Measurements from ENCODE around the gene YWHAH.
A peak's percentile ranks its signal among the peaks of the same experiment; 100 is the strongest.
"Not testable (repeated sequence)": the region's sequence is repeated elsewhere in the genome, so short reads cannot be mapped to it uniquely, and the experiment has no call there.

The YWHAH gene

DNA sequence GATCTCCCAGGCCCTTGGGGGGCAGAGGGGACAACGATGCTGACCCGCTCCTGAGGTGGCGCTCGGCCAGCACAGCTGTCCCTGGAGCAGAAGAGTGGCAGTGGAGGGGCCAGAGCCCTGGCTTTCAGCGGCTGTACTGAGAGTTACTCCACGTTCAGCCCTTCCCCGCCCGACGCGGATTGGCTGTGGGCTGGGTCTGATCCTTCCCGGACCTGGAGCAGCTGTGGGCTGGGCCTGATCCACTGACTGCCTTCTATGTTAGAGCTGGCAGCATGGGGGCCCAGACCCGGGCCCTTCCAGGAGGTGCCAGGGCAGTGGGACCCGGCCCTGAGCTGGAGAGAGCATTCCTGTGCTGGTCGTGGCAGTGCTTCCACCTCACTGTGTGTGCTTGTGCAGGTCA, 27.8 kb downstream of the YWHAH start:
- H3K4me3 ChIP-seq (replicated peaks in 1 of 2; ENCODE audit: low read depth in 2 of 2, low read length in 2 of 2), result no peak overlapping the region
- DNase-seq (ENCODE audit: low read depth in 2 of 2), result no peak
- TF ChIP-seq, protein P1, sequence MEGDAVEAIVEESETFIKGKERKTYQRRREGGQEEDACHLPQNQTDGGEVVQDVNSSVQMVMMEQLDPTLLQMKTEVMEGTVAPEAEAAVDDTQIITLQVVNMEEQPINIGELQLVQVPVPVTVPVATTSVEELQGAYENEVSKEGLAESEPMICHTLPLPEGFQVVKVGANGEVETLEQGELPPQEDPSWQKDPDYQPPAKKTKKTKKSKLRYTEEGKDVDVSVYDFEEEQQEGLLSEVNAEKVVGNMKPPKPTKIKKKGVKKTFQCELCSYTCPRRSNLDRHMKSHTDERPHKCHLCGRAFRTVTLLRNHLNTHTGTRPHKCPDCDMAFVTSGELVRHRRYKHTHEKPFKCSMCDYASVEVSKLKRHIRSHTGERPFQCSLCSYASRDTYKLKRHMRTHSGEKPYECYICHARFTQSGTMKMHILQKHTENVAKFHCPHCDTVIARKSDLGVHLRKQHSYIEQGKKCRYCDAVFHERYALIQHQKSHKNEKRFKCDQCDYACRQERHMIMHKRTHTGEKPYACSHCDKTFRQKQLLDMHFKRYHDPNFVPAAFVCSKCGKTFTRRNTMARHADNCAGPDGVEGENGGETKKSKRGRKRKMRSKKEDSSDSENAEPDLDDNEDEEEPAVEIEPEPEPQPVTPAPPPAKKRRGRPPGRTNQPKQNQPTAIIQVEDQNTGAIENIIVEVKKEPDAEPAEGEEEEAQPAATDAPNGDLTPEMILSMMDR (IDR thresholded peaks at IDR 0.05; ENCODE audit: low read depth, low read length), result no peak

DNA sequence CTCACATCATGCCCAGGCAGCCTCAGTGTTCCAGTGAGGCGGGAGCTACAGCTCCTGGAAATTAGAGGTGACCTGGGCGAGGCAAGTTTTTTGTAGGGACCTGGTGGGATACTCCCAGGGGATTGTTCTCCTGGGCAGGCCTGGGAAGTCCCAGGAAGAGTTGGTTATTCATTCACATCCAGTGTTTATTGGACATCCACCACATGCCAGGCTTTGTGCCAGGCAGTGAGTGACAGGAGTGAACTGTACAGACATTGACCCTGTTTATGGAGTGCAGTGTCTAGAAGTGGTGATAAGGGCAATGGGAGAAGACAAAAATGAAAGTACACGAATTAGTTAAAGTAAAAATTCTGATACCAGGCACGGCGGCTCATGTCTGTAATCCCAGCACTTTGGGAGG, 29.4 kb downstream of the YWHAH start:
- DNase-seq (ENCODE audit: low read depth in 2 of 2), result no peak
- TF ChIP-seq, protein P1 (IDR thresholded peaks at IDR 0.05; ENCODE audit: low read depth, low read length), result no peak
- H3K4me3 ChIP-seq (replicated peaks in 1 of 2; ENCODE audit: low read depth in 2 of 2, low read length in 2 of 2), result no peak overlapping the region

DNA sequence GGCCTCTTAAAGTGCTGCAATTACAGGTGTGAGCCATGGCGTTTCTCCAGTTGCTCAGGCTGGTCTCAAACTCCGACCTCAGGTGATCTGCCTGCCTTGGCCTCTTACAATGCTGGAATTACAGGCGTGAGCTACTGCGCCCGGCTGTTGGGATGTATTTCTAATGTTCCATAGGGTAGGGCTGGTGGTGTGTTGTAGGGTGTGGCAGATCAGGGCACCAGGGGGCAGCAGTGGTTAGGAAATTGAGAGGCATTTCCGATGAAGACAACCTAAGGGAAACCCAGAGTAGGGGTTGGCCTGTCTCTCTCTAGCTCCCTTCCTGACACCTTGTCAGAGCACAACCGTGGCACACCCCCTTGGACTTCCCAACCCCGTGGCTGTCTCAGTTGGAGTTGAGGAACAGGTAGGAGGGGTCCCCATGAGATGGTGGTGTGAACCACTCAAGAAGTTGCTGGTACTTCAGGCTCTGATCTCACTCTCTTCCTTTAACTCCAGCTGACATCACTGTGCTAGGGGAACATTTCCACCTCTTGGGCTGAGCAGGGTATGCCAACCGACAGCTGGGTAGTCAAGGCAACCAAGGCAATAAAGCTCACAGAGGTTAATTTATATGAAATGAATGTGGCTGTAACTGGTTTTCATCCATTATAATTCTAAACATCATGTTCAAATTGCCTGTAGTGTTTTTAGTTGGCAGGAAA, 33.0 kb downstream of the YWHAH start:
- peak; percentile 78 for DNase-seq (ENCODE audit: low read depth in 2 of 2)
- no peak overlapping the region for H3K4me3 ChIP-seq (replicated peaks in 1 of 2; ENCODE audit: low read depth in 2 of 2, low read length in 2 of 2)
- TF ChIP-seq, protein P1 (IDR thresholded peaks at IDR 0.05; ENCODE audit: low read depth, low read length), result peak; percentile 76

DNA sequence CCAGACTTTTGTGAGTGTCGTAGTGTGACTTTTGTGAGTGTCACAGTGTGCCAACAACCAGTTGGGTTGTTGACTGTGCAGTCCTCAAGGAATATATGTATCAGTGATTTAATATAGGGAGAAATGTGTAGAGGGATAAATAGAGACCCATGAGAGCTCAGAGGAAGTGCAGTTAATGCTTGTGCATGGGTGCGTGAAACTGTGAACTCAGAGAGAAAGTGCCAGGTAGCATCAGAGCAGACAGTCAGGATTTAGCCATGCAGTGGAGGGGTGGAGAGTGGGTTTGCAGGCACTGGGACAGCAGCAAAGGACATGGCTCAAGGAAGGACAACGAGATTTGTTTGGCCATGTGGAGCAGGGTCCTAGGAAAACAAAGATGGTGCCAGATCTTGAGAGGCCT, 33.6 kb downstream of the YWHAH start:
- TF ChIP-seq, protein P1 (IDR thresholded peaks at IDR 0.05; ENCODE audit: low read depth, low read length), result no peak
- DNase-seq (ENCODE audit: low read depth in 2 of 2), result no peak
- H3K4me3 ChIP-seq (replicated peaks in 1 of 2; ENCODE audit: low read depth in 2 of 2, low read length in 2 of 2), result no peak overlapping the region

DNA sequence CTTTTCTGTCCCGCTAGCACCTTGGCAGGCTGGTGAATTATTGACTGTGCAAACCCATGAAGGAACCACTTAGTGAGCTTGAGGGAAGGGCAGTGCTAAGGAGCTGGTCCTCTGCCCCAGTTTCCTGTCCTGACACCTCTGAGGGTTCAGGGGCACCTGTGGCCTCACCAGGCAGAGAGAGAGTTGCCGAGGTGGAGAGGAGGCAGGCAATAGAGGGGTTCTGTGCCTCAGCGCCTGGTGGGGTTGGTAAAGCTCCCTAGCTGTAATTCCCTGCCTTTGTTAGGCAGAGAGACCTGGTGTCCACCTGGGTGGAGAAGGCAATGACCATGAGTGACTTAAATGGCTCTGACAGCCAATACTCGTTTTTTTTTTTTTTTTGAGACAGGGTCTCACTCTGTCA, 36.3 kb downstream of the YWHAH start:
- TF ChIP-seq, protein P1 (IDR thresholded peaks at IDR 0.05; ENCODE audit: low read depth, low read length), result no peak
- DNase-seq (ENCODE audit: low read depth in 2 of 2), result no peak
- H3K4me3 ChIP-seq (replicated peaks in 1 of 2; ENCODE audit: low read depth in 2 of 2, low read length in 2 of 2), result no peak overlapping the region

DNA sequence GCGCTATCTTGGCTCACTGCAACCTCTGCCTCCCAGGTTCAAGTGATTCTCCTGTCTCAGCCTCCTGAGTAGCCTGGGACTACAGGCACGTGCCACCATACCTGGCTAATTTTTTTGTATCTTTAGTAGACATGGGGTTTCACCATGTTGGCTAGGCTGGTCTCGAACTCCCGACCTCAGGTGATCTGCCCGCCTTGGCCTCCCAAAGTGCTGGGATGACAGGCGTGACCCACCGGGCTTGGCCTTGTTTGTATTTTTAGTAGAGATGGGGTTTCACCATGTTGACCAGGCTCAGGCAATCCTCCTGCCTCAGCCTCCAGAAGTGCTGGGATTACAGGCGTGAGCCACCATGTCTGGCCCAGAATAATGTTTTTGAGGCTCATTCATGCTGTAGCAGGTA, 37.6 kb downstream of the YWHAH start:
- DNase-seq (ENCODE audit: low read depth in 2 of 2); H3K4me3 ChIP-seq (replicated peaks in 1 of 2; ENCODE audit: low read depth in 2 of 2, low read length in 2 of 2): not testable (repeated sequence)

DNA sequence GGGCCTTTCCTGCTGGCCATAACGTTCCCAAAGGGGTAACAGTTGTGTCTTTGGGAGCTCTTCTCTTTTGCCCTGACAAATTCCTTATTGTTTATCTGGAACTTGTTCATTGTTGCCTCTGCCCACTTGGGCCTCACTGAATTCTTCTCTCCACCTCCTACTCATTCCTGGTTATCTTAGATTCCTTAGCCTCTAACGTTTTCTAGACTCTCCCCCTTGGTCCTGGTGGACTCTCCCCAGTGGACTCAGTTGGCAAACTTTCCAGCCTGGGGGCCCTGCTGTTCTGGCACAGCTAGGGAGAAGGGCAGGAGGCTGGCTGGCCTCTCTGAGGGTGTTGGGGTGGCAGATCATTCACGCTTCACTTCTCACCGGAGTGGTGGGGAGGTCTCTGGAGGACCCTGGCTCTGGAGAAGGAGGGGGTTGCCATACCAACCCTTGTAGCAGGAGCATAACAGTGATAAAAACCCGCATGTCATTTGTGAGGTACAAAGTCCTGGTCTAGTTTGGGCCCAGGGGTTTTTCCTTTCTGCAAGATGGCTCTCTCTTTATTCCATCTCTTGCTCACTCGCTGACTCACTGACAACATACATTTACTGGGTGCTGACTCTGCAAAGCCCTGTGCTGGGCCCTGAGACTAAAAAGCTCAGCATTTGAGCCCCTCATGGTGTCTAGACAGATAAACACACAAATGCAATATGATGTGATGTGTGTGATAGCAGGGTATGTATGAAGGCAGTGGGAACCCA, 39.7 kb downstream of the YWHAH start:
- no peak overlapping the region for H3K4me3 ChIP-seq (replicated peaks in 1 of 2; ENCODE audit: low read depth in 2 of 2, low read length in 2 of 2)
- TF ChIP-seq, protein P1 (IDR thresholded peaks at IDR 0.05; ENCODE audit: low read depth, low read length), result no peak
- peak in 1 of 2 donors; percentile 52 for DNase-seq (ENCODE audit: low read depth in 2 of 2)
